Activated naive CD4-positive, alpha-beta T cell treated with anti-CD3 and anti-CD28 coated beads for 36 hours (primary cell): ENCODE measurements around the gene ZKSCAN7. TPM values are rescaled to one million over a fixed set of nuclear protein-coding genes. Genes with fewer than 3 reads are reported as not detected.
"Not testable (repeated sequence)": the region's sequence is repeated elsewhere in the genome, so short reads cannot be mapped to it uniquely, and the experiment has no call there.

ENCODE experiments used
- CTCF ChIA-PET: fragments of 350-600 bp; sonication (Branson Sonifier 250); formaldehyde crosslinking; loops from one replicate; lab custom pipeline; 2021; ENCODE audit warnings: antibody characterized with exemption; lab: Charles Lee
- DNase-seq: peaks from one replicate; pipeline ENCODE4 v3.0.0-alpha.2; 2020
- H3K27ac Mint-ChIP-seq: one replicate; pipeline ENCODE4 v1.8.0; 2021; ENCODE audit warnings: mild to moderate bottlenecking, mixed read lengths
- H3K27me3 Mint-ChIP-seq: one replicate; pipeline ENCODE4 v1.8.0; 2021; ENCODE audit warnings: low read depth, mixed read lengths
- H3K36me3 Mint-ChIP-seq: one replicate; pipeline ENCODE4 v1.8.0; 2021; ENCODE audit warnings: low read depth, mixed read lengths
- H3K4me1 Mint-ChIP-seq: one replicate; pipeline ENCODE4 v1.8.0; 2021; ENCODE audit warnings: low read depth, mixed read lengths
- H3K4me3 Mint-ChIP-seq: one replicate; pipeline ENCODE4 v1.8.0; 2021; ENCODE audit warnings: mild to moderate bottlenecking, moderate library complexity, mixed read lengths
- H3K9me3 Mint-ChIP-seq: one replicate; pipeline ENCODE4 v1.8.0; 2021; ENCODE audit warnings: mixed read lengths
- intact Hi-C: fragments of 100-400 bp; cut with micrococcal nuclease; formaldehyde crosslinking; loops from one replicate; pipeline ENCODE4 v1.15.1; 2023
- total RNA-seq, 2 experiments: library from RNA; stranded (reverse); gene quantifications; one replicate each; pipeline ENCODE4 v1.2.3, GENCODE V29; 2021

The ZKSCAN7 gene
- total RNA-seq, 2 experiments from 2014 or later, result 1.5 to 1.7 TPM

- H3K4me3 Mint-ChIP-seq, DNase-seq, H3K27ac Mint-ChIP-seq, H3K4me1 Mint-ChIP-seq, intact Hi-C loops, CTCF ChIA-PET: not testable (repeated sequence)
- H3K27me3 Mint-ChIP-seq, result peaks cover 12% of the 10 kb centered on the region
- peaks cover 34% of the 10 kb centered on the region for H3K36me3 Mint-ChIP-seq
- peaks cover 17% of the 10 kb centered on the region for H3K9me3 Mint-ChIP-seq
Measured at GRCh38 chr3:44578316-44578715, 23.3 kb downstream of the ZKSCAN7 start.

DNA sequence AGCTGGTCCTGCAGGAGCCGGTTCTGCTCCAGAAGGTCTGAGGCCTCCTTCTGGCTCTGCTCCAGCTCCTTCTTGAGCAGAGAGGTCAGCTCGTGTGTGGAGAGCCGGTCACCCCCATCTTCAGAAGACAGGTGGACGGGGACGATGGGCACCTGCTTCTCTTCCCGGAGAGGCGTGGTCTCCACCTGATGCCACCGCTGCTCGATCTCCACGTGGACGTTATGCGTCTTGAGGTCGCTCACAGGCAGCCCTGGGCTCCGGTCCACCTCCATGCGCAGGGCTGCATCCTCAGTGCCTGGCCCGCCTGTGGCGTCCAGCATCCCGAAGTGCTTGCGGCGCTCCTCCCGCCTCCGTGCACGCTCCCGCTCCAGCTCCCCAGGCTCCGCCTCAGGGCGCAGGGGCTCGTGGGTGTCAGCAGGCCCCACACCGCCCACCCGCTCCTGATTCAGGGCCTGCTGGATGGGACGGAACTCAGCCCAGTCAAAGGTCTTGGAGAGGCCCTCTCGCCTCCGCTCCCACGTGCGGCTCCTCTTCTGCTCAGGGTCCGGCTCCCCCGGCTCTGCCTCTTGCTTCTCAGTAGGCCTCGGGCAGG lies 24.0 kb downstream of the ZKSCAN7 start:
- Mint-ChIP-seq H3K9me3 (peaks cover 21% of the 10 kb centered on the region), H3K36me3 (peaks cover 34% of the 10 kb centered on the region), H3K27me3 (peaks cover 19% of the 10 kb centered on the region)
- H3K4me1 Mint-ChIP-seq, CTCF ChIA-PET, H3K27ac Mint-ChIP-seq, DNase-seq, H3K4me3 Mint-ChIP-seq, intact Hi-C loops: not testable (repeated sequence)

DNA sequence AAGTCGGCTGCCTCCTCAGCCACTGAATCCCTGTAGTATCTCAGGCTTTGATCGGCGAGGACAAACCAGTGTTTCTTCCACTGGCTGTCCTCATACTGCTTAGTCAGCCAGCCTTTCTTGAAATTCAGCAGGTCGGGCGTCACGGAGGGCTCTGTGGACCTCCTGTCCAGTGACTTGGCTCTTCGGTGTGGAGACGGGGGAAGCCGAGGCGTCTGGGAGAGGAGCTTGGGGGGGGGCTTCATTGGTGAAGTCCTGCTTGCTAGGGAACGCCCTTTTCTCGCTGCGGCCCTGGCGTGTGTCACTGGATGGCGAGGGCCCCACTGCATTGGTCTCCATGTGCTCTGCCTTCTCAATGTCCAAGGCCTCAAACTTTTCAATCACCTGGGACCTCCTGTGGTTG lies 24.8 kb downstream of the ZKSCAN7 start:
- H3K4me1 Mint-ChIP-seq, DNase-seq: not testable (repeated sequence)
- peaks cover 18% of the 10 kb centered on the region for H3K9me3 Mint-ChIP-seq

DNA sequence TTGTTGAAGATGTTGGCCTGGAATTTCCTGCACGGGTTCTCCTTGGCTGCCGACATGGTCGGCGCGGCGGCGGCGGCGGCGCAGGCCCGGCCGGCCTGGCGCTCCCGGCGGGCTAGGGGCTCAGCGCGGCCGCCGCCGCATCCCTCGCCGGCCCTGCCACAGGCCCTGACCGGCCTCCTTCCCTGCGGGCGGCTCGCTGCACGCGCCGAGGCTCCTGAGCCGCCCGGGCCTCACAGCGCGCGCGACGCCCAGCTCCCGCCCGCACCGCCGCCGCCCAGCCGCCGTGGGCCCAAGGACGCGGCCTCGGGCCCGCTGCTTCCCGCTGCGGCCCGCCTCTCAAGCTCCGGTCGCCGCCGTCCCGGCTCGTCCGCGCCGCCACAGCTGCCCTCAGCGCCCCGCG lies 26.0 kb downstream of the ZKSCAN7 start:
- CTCF ChIA-PET, DNase-seq, H3K27ac Mint-ChIP-seq, intact Hi-C loops, H3K4me3 Mint-ChIP-seq: not testable (repeated sequence)
- H3K27me3 Mint-ChIP-seq, result peaks cover 37% of the 10 kb centered on the region
- peaks cover 16% of the 10 kb centered on the region for H3K9me3 Mint-ChIP-seq
- peaks cover 30% of the 10 kb centered on the region for H3K36me3 Mint-ChIP-seq
- H3K4me1 Mint-ChIP-seq, result peaks cover 10% of the 10 kb centered on the region

More for the DNA sequence above, 24.8 kb downstream of the ZKSCAN7 start:
- CTCF ChIA-PET, H3K4me3 Mint-ChIP-seq, intact Hi-C loops, H3K27ac Mint-ChIP-seq: not testable (repeated sequence)
- peaks cover 31% of the 10 kb centered on the region for H3K36me3 Mint-ChIP-seq
- peaks cover 24% of the 10 kb centered on the region for H3K27me3 Mint-ChIP-seq

DNA sequence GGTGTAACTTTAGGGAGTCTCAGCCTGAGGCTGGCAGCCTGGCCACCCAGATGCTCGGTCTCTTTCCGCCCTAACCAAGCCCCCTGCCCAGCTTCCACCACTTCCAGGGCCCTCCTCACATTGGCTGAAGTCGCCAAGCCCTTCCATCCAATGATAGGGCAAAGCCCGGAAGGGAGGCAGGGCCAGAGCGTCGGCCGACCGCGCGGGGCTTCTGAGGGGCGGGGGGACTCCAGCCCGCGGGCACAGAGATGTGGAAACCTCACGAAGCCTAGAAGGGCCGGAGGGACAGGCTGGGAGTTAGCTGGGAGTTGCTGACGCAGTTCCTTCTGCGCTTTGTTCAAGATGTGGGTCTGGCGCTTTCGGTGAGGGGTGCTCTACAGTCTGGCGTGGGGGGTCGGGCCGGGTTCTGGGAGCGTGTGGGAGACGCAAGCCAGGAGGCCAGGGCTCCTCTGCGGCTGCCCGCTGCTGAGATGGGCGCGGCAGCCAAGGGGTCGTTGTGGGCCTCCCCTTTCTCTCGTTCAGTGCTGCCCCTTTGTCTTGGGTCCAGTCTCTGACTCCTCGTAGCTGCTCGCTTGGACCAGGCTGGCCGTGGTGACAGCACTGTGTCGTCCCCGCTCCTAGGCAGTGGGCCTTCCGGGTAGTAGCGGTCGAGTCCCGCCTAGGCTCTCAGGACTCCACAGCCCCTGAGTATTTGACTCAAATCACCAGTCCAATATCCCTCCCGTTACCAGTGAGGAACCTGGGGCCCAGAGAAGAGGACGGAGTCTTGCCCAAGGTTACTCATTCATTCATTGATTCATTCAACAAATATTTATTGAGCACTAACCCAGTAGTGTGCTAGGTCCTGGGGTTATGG lies 29.9 kb downstream of the ZKSCAN7 start, which contains the start of gene ZNF660:
TSS of gene ZNF660 (plus strand) at position 319 of the 856 bp plus-strand sequence. CDS start 9,230 bp downstream, outside the sequence.
- CTCF ChIA-PET, result interaction anchor here (1.0 kb wide), 1 partner anchor 330 kb away, joined by 3 read pairs; no protein-coding TSS in a partner anchor
- Mint-ChIP-seq H3K36me3 (peaks cover 11% of the 10 kb centered on the region), H3K4me1 (peaks cover 10% of the 10 kb centered on the region), H3K9me3 (peaks cover 8% of the 10 kb centered on the region), H3K27me3 (peaks cover 56% of the 10 kb centered on the region), H3K27ac (no peak within 1 kb of the TSS), H3K4me3 (peak within 1 kb of the TSS; percentile 32)
- DNase-seq, result peak; percentile 4
- intact Hi-C loops, result no loop called here

DNA sequence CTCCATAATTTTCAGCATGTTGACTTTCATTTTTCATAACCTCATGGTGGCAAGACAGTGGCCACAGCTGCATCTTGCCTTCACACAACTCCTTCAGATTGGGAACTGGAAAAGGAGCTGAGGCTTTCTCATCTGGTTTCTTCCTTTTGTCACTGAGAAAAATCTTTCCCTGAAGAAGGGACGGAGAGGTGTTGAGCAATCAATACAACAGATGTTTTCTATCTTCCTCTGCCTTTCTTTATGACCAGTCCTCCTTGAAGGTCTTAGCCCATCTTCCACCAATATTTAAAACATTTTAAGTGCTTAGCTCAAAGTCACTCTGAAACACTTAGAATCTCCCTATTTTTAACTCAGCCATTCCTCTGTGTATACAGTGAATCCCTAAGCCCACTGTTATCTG lies 41.6 kb downstream of the ZKSCAN7 start:
- no peak for DNase-seq
- no peaks in the 10 kb centered on the region for H3K27me3 Mint-ChIP-seq
- intact Hi-C loops, result no loop called here
- H3K36me3 Mint-ChIP-seq, result no peaks in the 10 kb centered on the region
- peaks cover 22% of the 10 kb centered on the region for H3K9me3 Mint-ChIP-seq
- H3K27ac Mint-ChIP-seq, result no peak overlapping the region
- no peak overlapping the region for H3K4me3 Mint-ChIP-seq
- H3K4me1 Mint-ChIP-seq, result no peaks in the 10 kb centered on the region
- CTCF ChIA-PET, result no interaction called here

GRCh38 chr3:44601749-44602148 lies 46.8 kb downstream of the ZKSCAN7 start:
- Mint-ChIP-seq H3K9me3 (peaks cover 2% of the 10 kb centered on the region), H3K4me1 (no peaks in the 10 kb centered on the region), H3K27me3 (no peaks in the 10 kb centered on the region), H3K4me3 (no peak overlapping the region), H3K36me3 (no peaks in the 10 kb centered on the region), H3K27ac (no peak overlapping the region)
- DNase-seq, result no peak
- CTCF ChIA-PET, result no interaction called here
- intact Hi-C loops, result no loop called here

DNA sequence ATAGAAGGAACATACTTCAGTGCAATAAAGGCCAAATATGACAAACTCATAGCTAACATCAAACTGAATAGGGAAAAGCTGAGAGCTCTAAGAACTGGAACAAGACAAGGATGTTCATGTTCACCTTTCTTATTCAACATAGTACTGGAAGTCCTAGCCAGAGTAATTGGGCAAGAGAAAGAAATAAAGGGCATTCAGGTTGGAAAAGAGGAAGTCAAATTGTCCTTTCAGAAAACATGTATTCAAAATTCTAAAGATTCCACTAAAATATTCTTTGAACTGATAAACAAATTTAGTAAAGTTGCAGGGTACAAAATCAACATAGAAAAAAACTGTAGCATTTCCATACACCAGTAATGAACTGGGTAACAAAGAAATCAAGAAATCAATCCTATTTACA lies 57.7 kb downstream of the ZKSCAN7 start:
- no peak overlapping the region for H3K27ac Mint-ChIP-seq
- H3K27me3 Mint-ChIP-seq, result no peaks in the 10 kb centered on the region
- peaks cover 2% of the 10 kb centered on the region for H3K36me3 Mint-ChIP-seq
- H3K4me1 Mint-ChIP-seq, result peaks cover 3% of the 10 kb centered on the region
- intact Hi-C loops, result no loop called here
- CTCF ChIA-PET, result no interaction called here
- no peak overlapping the region for H3K4me3 Mint-ChIP-seq
- DNase-seq, result no peak
- no peaks in the 10 kb centered on the region for H3K9me3 Mint-ChIP-seq

Other genes starting within 250 kb of the ZKSCAN7 start
- gene TCAIM, start 216.4 kb upstream of the ZKSCAN7 start, total RNA-seq, result 10 to 100 TPM; 14.0 to 15.9 TPM
- gene ZNF445, start 77.5 kb upstream of the ZKSCAN7 start, total RNA-seq, result 10 to 100 TPM; 19.0 TPM
- under 1 TPM; 0.22 to 0.48 TPM for gene ZNF660, start 29.8 kb downstream of the ZKSCAN7 start, total RNA-seq
- gene ZNF197, start 69.8 kb downstream of the ZKSCAN7 start, total RNA-seq, result 1 to 10 TPM; 7.7 to 8.4 TPM
- gene ZNF35, start 93.5 kb downstream of the ZKSCAN7 start, total RNA-seq, result 1 to 10 TPM; 1.1 to 1.9 TPM
- 1 to 10 TPM in 1 of 2 experiments, under 1 TPM in 1; 0.62 to 1.0 TPM for gene ZNF502, start 157.5 kb downstream of the ZKSCAN7 start, total RNA-seq
- 1 to 10 TPM; 1.6 to 2.7 TPM for gene ZNF501, start 174.4 kb downstream of the ZKSCAN7 start, total RNA-seq
- 10 to 100 TPM; 29.1 to 35.9 TPM for gene KIAA1143, start 206.4 kb downstream of the ZKSCAN7 start, total RNA-seq
- 10 to 100 TPM; 42.1 to 45.8 TPM for gene KIF15, start 206.6 kb downstream of the ZKSCAN7 start, total RNA-seq